ENCODE results near the gene COL6A3.

Gene COL6A3

GRCh38 chr2:237314681-237315080 lies 99.3 kb downstream of the COL6A3 start:
- Histone ChIP-seq H3K27ac (peak overlapping the region; percentile 94 to 99), H3K4me3 (no peak overlapping the region)
- TF ChIP-seq CTCF (IDR thresholded peaks at IDR 0.05): no peak
- no peak for DNase-seq (ENCODE audit: low spot score)

- DNase-seq (ENCODE audit: low spot score): no peak
- no peak for TF ChIP-seq CTCF (IDR thresholded peaks at IDR 0.05)
- Histone ChIP-seq H3K27ac (peak overlapping the region; percentile 94 to 99), H3K4me3 (no peak overlapping the region)
Measured at GRCh38 chr2:237314198-237314597, 99.8 kb downstream of the COL6A3 start.

GRCh38 chr2:237312021-237312755 lies 101.8 kb downstream of the COL6A3 start:
- DNase-seq (ENCODE audit: low spot score): no peak
- no peak overlapping the region for H3K4me3 ChIP-seq
- H3K27ac ChIP-seq: peak overlapping the region in 1 of 2 donors; percentile 48
- TF ChIP-seq CTCF (IDR thresholded peaks at IDR 0.05): no peak

- DNase-seq (ENCODE audit: low spot score): no peak
Measured at GRCh38 chr2:237310515-237311114, 103.3 kb downstream of the COL6A3 start.

GRCh38 chr2:237309416-237309815 lies 104.5 kb downstream of the COL6A3 start:
- Histone ChIP-seq H3K4me3 (no peak overlapping the region), H3K27ac (peak overlapping the region; percentile 77 to 80)
- no peak for DNase-seq (ENCODE audit: low spot score)
- no peak for TF ChIP-seq CTCF (IDR thresholded peaks at IDR 0.05)

More at GRCh38 chr2:237310515-237311114, 103.3 kb downstream of the COL6A3 start:
- peak overlapping the region; percentile 80 to 89 for H3K27ac ChIP-seq
- no peak for TF ChIP-seq CTCF (IDR thresholded peaks at IDR 0.05)
- H3K4me3 ChIP-seq: peak overlapping the region; percentile 52

- H3K27ac ChIP-seq: peak overlapping the region; percentile 77 to 80
- no peak overlapping the region for H3K4me3 ChIP-seq
- TF ChIP-seq CTCF (IDR thresholded peaks at IDR 0.05): no peak
- no peak for DNase-seq (ENCODE audit: low spot score)
Measured at GRCh38 chr2:237309011-237309410, 105.0 kb downstream of the COL6A3 start.

- peak overlapping the region; percentile 77 to 80 for H3K27ac ChIP-seq
- no peak overlapping the region for H3K4me3 ChIP-seq
- no peak for DNase-seq (ENCODE audit: low spot score)
- TF ChIP-seq CTCF (IDR thresholded peaks at IDR 0.05): no peak
Measured at GRCh38 chr2:237307474-237307873, 106.5 kb downstream of the COL6A3 start.

All from coronary artery (tissue), 2 donors.